ENCODE data around the gene AGAP1.

AGAP1 gene

GRCh38 chr2:235958931-235959410 lies 465.1 kb downstream of the AGAP1 start:
- TF ChIP-seq SIN3A (IDR thresholded peaks at IDR 0.05; ENCODE audit: borderline replicate concordance, insufficient read depth, low read length), result no peak
- no peak for TF ChIP-seq TAF1 (IDR thresholded peaks at IDR 0.05; ENCODE audit: borderline replicate concordance, insufficient read depth, low read length)
- no peak for TF ChIP-seq REST (IDR thresholded peaks at IDR 0.05; ENCODE audit: insufficient read depth in 1 of 2, low read depth in 2 of 2, low read length in 2 of 2)
- no peak for TF ChIP-seq POLR2AphosphoS5 (IDR thresholded peaks at IDR 0.05; ENCODE audit: low read depth, low read length)
- no peak for TF ChIP-seq FOXP2 (optimal IDR thresholded peaks at IDR 0.05; ENCODE audit: borderline replicate concordance, extremely low read depth, extremely low read length, insufficient read depth)

GRCh38 chr2:235960011-235960715 lies 466.3 kb downstream of the AGAP1 start:
- TF ChIP-seq REST (IDR thresholded peaks at IDR 0.05; ENCODE audit: insufficient read depth in 1 of 2, low read depth in 2 of 2, low read length in 2 of 2) (no peak), POLR2AphosphoS5 (IDR thresholded peaks at IDR 0.05; ENCODE audit: low read depth, low read length) (no peak), TAF1 (IDR thresholded peaks at IDR 0.05; ENCODE audit: borderline replicate concordance, insufficient read depth, low read length) (no peak), SIN3A (IDR thresholded peaks at IDR 0.05; ENCODE audit: borderline replicate concordance, insufficient read depth, low read length) (no peak), FOXP2 (optimal IDR thresholded peaks at IDR 0.05; ENCODE audit: borderline replicate concordance, extremely low read depth, extremely low read length, insufficient read depth) (no peak)

GRCh38 chr2:235960716-235961640 lies 467.1 kb downstream of the AGAP1 start:
- no peak for TF ChIP-seq REST (IDR thresholded peaks at IDR 0.05; ENCODE audit: insufficient read depth in 1 of 2, low read depth in 2 of 2, low read length in 2 of 2)
- no peak for TF ChIP-seq POLR2AphosphoS5 (IDR thresholded peaks at IDR 0.05; ENCODE audit: low read depth, low read length)
- TF ChIP-seq FOXP2 (optimal IDR thresholded peaks at IDR 0.05; ENCODE audit: borderline replicate concordance, extremely low read depth, extremely low read length, insufficient read depth), result no peak
- TF ChIP-seq SIN3A (IDR thresholded peaks at IDR 0.05; ENCODE audit: borderline replicate concordance, insufficient read depth, low read length), result no peak
- no peak for TF ChIP-seq TAF1 (IDR thresholded peaks at IDR 0.05; ENCODE audit: borderline replicate concordance, insufficient read depth, low read length)

GRCh38 chr2:235961711-235962110 lies 467.9 kb downstream of the AGAP1 start:
- no peak for TF ChIP-seq TAF1 (IDR thresholded peaks at IDR 0.05; ENCODE audit: borderline replicate concordance, insufficient read depth, low read length)
- no peak for TF ChIP-seq POLR2AphosphoS5 (IDR thresholded peaks at IDR 0.05; ENCODE audit: low read depth, low read length)
- TF ChIP-seq SIN3A (IDR thresholded peaks at IDR 0.05; ENCODE audit: borderline replicate concordance, insufficient read depth, low read length), result no peak
- TF ChIP-seq FOXP2 (optimal IDR thresholded peaks at IDR 0.05; ENCODE audit: borderline replicate concordance, extremely low read depth, extremely low read length, insufficient read depth), result no peak
- no peak for TF ChIP-seq REST (IDR thresholded peaks at IDR 0.05; ENCODE audit: insufficient read depth in 1 of 2, low read depth in 2 of 2, low read length in 2 of 2)
